AG10803 (cell line): Measurements from ENCODE around the gene RAE1.

Experiments used
- DNase-seq: peaks from one replicate; pipeline ENCODE4 v3.0.0; 2010; ENCODE audit warnings: low read depth
- H3K4me3 ChIP-seq: 2 replicates; pipeline ENCODE4 v1.5.1; 2011; ENCODE audit warnings: mild to moderate bottlenecking, low read length, control low read depth
- TF ChIP-seq, protein P1 (sequence below): conservative IDR thresholded peaks from 2 replicates; pipeline ENCODE4 v1.5.1; 2011; ENCODE audit warnings: mild to moderate bottlenecking, low read length, control low read depth, inconsistent platforms

The RAE1 gene

DNA sequence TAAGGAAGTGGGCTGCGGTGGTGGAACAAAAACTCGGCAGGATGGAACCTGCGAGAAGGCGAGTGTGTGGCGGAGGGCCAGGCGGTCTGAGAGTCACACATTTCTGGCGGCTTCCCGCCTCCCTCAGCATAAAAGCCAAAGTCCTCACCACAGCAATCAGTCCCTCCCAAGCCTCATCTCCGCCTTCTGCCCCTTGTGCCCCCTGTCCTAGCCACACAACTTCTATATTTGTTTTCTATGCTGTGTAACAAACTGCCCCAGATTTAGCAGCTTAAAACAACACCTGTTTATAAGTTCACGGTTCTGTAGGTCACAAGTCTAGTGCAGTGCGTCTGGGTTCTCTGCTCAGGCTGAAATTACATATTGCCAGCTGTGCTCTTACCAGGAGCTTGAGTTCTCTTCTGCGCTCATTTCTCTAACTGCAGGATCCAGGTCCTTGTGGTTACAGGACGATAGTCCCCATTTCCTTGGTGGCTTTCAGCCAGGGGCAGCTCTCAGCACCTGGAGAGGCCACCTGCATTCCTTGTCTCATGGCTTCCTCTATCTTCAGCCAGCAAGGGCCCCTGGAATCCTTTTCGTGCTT, 33.2 kb upstream of the RAE1 start:
- no peak overlapping the region for H3K4me3 ChIP-seq
- no peak for DNase-seq
- TF ChIP-seq, protein P1, sequence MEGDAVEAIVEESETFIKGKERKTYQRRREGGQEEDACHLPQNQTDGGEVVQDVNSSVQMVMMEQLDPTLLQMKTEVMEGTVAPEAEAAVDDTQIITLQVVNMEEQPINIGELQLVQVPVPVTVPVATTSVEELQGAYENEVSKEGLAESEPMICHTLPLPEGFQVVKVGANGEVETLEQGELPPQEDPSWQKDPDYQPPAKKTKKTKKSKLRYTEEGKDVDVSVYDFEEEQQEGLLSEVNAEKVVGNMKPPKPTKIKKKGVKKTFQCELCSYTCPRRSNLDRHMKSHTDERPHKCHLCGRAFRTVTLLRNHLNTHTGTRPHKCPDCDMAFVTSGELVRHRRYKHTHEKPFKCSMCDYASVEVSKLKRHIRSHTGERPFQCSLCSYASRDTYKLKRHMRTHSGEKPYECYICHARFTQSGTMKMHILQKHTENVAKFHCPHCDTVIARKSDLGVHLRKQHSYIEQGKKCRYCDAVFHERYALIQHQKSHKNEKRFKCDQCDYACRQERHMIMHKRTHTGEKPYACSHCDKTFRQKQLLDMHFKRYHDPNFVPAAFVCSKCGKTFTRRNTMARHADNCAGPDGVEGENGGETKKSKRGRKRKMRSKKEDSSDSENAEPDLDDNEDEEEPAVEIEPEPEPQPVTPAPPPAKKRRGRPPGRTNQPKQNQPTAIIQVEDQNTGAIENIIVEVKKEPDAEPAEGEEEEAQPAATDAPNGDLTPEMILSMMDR, result no peak

DNA sequence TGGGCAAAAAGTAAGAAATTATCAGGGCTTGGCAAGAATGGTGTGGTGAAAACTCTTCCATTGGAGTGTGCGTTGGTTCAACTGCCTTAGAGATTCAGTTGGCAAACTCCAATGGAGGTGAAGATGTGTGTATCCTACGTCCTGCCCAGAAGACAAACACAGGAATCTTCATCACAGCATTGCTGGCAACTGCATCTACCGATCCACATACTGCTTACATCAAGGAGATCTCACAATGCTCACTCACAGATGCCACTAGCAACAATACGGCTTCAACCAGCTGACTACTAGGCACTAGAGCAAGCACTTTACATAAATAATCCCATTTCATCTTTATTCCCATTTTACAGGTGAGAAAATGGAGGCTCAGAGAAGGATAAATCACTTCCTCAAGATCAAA, 31.5 kb upstream of the RAE1 start:
- H3K4me3 ChIP-seq, result no peak overlapping the region
- TF ChIP-seq, protein P1, result no peak
- DNase-seq, result no peak

DNA sequence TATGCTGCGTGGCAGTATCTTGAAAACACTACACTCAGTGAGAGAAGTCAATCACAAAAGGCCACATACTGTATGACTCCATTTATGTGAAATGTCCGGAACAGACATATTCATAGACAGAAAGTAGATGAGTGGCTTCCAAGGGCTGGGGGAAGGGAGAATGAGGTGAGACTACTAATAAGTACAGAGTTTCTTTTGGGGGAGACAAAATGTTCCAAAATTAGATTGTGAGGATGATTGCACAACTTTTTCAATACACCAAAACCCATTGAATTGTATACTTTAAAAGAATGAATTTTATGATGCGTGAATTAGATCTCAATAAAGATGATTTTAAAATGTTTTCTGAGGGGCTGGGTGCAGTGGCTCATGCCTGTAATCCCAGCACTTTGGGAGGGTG, 30.7 kb upstream of the RAE1 start:
- TF ChIP-seq, protein P1, result no peak
- no peak overlapping the region for H3K4me3 ChIP-seq
- no peak for DNase-seq

DNA sequence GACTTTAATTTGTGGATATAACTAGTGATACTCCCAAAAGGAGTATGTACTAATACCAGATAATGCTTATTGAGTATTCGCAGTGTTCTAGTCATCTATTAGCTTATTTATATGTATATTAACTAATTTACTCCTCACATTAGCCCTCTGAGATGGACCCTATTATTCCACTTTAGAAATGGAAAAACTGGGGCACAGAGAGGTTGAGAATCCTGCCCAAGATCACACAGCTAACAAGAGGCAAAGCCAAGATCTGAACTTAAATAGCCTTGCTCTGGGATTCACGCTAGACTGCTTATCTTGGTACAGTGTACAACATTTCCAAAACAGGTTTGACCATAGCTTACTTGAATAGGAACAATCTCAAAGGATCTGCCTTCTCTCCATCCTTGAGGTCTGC, 29.9 kb upstream of the RAE1 start:
- TF ChIP-seq, protein P1, result no peak
- no peak overlapping the region for H3K4me3 ChIP-seq
- no peak for DNase-seq

DNA sequence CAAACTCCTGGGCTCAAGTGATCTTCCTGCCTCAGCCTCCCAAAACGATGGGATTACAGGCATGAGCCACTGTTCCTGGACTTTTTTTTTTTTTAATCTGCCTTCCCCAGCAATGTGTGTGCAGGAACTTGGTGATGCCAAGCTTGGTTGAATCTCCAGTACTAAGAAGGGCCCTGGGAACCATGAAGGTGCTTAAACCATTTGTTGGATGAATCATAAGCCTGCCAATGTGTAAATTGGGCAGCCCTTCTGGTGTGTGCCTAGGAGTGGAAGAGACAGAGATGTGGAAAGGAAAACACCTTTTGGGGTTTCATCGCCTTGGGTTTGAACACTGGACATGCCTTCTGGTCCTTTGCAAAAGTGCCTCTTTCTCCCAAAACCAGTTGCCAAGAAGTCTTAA, 28.6 kb upstream of the RAE1 start:
- H3K4me3 ChIP-seq, result no peak overlapping the region
- TF ChIP-seq, protein P1, result no peak
- no peak for DNase-seq

DNA sequence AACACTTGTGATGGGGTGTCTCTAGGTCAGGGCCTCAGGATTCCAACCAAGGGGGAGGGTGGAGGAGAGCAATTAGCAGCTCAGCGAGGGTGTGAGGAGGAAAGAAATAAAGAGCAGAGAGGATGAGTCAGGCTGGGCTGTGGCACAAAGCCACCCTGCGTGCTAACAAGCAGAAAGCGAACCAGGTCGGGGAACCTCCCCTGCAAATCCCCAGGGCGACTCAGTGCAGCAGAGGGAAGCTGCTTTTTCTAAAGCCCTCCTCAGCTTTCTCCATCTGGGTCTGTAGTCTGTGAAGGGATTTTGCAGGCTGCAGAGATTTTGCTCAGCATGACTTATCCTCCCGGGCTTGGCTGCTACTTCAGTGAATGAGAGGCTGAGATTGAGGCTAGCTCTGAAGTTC, 28.0 kb upstream of the RAE1 start:
- TF ChIP-seq, protein P1, result no peak
- no peak overlapping the region for H3K4me3 ChIP-seq
- DNase-seq, result peak; percentile 48

DNA sequence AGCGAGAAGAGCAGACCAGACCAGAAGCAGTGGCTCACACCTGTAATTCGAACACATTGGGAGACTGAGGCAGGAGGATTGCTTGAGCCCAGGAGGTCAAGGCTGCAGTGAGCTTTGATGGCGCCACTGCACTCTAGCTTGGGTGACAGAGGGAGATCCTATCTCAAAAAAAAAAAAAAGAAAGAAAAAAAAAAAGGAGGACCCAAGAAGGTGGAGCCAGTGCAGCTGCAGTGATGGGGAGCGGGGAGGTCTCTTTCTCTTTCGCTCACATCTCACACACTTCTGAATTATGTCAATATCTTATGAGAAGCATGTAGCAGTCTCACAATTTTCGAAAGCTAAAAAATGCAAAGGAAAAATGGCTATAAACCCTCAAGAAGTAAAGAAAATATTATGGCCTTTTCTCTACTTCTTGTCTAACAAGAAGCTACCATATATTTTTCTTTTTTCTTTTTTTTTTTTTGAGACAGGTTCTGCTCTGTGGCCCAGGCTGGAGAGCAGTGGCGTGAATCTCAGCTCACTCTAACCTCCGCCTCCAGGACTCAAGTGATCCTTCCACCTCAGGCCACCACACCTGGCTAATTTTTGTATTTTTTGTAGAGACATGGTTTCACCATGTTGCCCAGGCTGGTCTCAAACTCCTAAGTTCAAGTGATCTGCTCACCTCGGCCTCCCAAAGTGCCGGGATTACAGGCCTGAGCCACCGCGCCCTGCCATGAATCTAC, 25.3 kb upstream of the RAE1 start:
- TF ChIP-seq, protein P1, result no peak
- no peak for DNase-seq
- no peak overlapping the region for H3K4me3 ChIP-seq
